ENCODE data around the gene HOXA13.

The HOXA13 gene

DNA sequence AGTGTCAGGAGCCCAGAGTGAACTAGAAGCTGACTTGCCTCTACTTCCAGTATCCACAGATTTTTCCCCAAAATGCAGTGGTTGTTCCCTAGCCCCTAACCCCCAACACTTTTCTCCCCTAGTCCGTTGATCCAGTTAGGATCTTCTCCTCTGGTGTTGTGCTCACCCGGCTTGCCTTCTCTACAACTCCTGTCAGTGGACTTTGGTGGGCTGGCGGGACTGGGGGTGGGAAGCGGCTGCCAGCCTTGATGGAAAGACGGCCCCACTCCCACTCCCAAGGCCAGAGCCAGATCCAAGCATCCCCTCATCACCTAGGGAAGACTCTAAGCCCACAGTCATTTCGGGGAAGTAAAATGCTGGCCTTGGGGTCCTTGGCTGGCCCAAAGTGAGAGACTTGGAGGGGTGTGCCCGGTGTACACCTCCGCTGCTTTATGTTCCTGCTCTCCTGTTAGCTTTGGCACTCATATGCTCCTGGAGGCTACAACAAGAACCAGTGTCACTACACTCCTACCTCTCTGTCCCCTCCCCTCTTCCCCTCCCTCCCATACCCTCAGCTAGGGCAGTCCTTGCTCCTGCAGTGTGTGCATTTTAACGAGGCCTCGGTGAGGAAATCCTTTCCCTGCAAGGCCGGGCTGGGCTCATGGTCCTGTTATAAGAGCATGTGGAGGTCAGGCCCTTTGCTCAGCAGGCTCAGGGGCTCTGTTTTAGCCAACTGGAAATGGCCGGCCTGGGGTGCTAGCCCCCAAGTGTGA lies 24.8 kb downstream of the HOXA13 start (continued):
- peak; percentile 40; the same call in 1 of the 2 replicates for TF ChIP-seq ZXDB (tag by site-specific recombination; IDR thresholded peaks at IDR 0.05)
- peak; percentile 84 for TF ChIP-seq ZIC2 (tag by site-specific recombination; IDR thresholded peaks at IDR 0.05)
- TF ChIP-seq ZBTB48 (tag by site-specific recombination; IDR thresholded peaks at IDR 0.05): no peak
- no peak for TF ChIP-seq ZNF747 (tag by site-specific recombination; IDR thresholded peaks at IDR 0.05)
- TF ChIP-seq ZNF660 (tag by site-specific recombination; IDR thresholded peaks at IDR 0.05): no peak
- no peak for TF ChIP-seq ZNF830 (tag by site-specific recombination; IDR thresholded peaks at IDR 0.05; ENCODE audit: low read depth)
- TF ChIP-seq, protein P1, sequence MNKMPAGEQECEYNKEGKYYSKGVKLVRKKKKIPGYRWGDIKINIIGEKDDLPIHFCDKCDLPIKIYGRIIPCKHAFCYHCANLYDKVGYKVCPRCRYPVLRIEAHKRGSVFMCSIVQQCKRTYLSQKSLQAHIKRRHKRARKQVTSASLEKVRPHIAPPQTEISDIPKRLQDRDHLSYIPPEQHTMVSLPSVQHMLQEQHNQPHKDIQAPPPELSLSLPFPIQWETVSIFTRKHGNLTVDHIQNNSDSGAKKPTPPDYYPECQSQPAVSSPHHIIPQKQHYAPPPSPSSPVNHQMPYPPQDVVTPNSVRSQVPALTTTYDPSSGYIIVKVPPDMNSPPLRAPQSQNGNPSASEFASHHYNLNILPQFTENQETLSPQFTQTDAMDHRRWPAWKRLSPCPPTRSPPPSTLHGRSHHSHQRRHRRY (tag by site-specific recombination; IDR thresholded peaks at IDR 0.05): no peak
- TF ChIP-seq YY2 (tag by site-specific recombination; IDR thresholded peaks at IDR 0.05): no peak
- TF ChIP-seq, protein P2, sequence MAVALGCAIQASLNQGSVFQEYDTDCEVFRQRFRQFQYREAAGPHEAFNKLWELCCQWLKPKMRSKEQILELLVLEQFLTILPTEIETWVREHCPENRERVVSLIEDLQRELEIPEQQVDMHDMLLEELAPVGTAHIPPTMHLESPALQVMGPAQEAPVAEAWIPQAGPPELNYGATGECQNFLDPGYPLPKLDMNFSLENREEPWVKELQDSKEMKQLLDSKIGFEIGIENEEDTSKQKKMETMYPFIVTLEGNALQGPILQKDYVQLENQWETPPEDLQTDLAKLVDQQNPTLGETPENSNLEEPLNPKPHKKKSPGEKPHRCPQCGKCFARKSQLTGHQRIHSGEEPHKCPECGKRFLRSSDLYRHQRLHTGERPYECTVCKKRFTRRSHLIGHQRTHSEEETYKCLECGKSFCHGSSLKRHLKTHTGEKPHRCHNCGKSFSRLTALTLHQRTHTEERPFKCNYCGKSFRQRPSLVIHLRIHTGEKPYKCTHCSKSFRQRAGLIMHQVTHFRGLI (tag by site-specific recombination; IDR thresholded peaks at IDR 0.05): no peak
- no peak for TF ChIP-seq ZNF140 (tag by site-specific recombination; IDR thresholded peaks at IDR 0.05)
- TF ChIP-seq ZBTB7A (tag by site-specific recombination; IDR thresholded peaks at IDR 0.05; ENCODE audit: low read depth): no peak
- no peak for TF ChIP-seq ZNF624 (tag by site-specific recombination; IDR thresholded peaks at IDR 0.05)
- TF ChIP-seq, protein P3, sequence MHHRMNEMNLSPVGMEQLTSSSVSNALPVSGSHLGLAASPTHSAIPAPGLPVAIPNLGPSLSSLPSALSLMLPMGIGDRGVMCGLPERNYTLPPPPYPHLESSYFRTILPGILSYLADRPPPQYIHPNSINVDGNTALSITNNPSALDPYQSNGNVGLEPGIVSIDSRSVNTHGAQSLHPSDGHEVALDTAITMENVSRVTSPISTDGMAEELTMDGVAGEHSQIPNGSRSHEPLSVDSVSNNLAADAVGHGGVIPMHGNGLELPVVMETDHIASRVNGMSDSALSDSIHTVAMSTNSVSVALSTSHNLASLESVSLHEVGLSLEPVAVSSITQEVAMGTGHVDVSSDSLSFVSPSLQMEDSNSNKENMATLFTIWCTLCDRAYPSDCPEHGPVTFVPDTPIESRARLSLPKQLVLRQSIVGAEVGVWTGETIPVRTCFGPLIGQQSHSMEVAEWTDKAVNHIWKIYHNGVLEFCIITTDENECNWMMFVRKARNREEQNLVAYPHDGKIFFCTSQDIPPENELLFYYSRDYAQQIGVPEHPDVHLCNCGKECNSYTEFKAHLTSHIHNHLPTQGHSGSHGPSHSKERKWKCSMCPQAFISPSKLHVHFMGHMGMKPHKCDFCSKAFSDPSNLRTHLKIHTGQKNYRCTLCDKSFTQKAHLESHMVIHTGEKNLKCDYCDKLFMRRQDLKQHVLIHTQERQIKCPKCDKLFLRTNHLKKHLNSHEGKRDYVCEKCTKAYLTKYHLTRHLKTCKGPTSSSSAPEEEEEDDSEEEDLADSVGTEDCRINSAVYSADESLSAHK (tag by site-specific recombination; IDR thresholded peaks at IDR 0.05): no peak
- TF ChIP-seq ZNF138 (tag by site-specific recombination; IDR thresholded peaks at IDR 0.05; ENCODE audit: borderline replicate concordance): no peak
- TF ChIP-seq ZNF426 (tag by site-specific recombination; IDR thresholded peaks at IDR 0.05): no peak
- no peak for TF ChIP-seq ZNF48 (tag by site-specific recombination; IDR thresholded peaks at IDR 0.05)
- no peak for TF ChIP-seq MYNN (tag by site-specific recombination; IDR thresholded peaks at IDR 0.05; ENCODE audit: borderline replicate concordance)
- no peak for TF ChIP-seq ZNF133 (tag by site-specific recombination; IDR thresholded peaks at IDR 0.05)
- TF ChIP-seq ZNF785 (tag by site-specific recombination; IDR thresholded peaks at IDR 0.05): no peak
- TF ChIP-seq GLI2 (tag by site-specific recombination; IDR thresholded peaks at IDR 0.05; ENCODE audit: borderline replicate concordance, low read depth): no peak
- no peak for TF ChIP-seq ZNF433 (tag by site-specific recombination; IDR thresholded peaks at IDR 0.05; ENCODE audit: low read depth)
- no peak for TF ChIP-seq ZNF670 (tag by site-specific recombination; IDR thresholded peaks at IDR 0.05; ENCODE audit: low read depth)
- no peak for TF ChIP-seq ZNF600 (tag by site-specific recombination; IDR thresholded peaks at IDR 0.05)
- peak; percentile 44 for TF ChIP-seq GLIS2 (tag by site-specific recombination; IDR thresholded peaks at IDR 0.05)
- TF ChIP-seq WT1 (tag by site-specific recombination; IDR thresholded peaks at IDR 0.05): peak; percentile 64
- 0 out of 2 replicates have a peak, but pooled peaks have one; percentile 42 for TF ChIP-seq IKZF3 (tag by site-specific recombination; IDR thresholded peaks at IDR 0.05)
- no peak for TF ChIP-seq ZNF24 (tag by site-specific recombination; IDR thresholded peaks at IDR 0.05)
- TF ChIP-seq EGR2 (tag by site-specific recombination; IDR thresholded peaks at IDR 0.05; ENCODE audit: low read depth): peak; percentile 36
- TF ChIP-seq SETDB1 (IDR thresholded peaks at IDR 0.05; ENCODE audit: insufficient read length, low read length): no peak
- no peak for TF ChIP-seq ZNF114 (tag by site-specific recombination; IDR thresholded peaks at IDR 0.05)
- peak; percentile 52 for TF ChIP-seq KLF1 (tag by site-specific recombination; IDR thresholded peaks at IDR 0.05)
- TF ChIP-seq, protein P4, sequence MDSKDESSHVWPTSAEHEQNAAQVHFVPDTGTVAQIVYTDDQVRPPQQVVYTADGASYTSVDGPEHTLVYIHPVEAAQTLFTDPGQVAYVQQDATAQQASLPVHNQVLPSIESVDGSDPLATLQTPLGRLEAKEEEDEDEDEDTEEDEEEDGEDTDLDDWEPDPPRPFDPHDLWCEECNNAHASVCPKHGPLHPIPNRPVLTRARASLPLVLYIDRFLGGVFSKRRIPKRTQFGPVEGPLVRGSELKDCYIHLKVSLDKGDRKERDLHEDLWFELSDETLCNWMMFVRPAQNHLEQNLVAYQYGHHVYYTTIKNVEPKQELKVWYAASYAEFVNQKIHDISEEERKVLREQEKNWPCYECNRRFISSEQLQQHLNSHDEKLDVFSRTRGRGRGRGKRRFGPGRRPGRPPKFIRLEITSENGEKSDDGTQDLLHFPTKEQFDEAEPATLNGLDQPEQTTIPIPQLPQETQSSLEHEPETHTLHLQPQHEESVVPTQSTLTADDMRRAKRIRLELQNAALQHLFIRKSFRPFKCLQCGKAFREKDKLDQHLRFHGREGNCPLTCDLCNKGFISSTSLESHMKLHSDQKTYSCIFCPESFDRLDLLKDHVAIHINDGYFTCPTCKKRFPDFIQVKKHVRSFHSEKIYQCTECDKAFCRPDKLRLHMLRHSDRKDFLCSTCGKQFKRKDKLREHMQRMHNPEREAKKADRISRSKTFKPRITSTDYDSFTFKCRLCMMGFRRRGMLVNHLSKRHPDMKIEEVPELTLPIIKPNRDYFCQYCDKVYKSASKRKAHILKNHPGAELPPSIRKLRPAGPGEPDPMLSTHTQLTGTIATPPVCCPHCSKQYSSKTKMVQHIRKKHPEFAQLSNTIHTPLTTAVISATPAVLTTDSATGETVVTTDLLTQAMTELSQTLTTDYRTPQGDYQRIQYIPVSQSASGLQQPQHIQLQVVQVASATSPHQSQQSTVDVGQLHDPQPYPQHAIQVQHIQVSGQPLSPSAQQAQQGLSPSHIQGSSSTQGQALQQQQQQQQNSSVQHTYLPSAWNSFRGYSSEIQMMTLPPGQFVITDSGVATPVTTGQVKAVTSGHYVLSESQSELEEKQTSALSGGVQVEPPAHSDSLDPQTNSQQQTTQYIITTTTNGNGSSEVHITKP (tag by site-specific recombination; IDR thresholded peaks at IDR 0.05): peak; percentile 96
